Activated CD8-positive, alpha-beta memory T cell treated with anti-CD3 and anti-CD28 coated beads for 48 hours (primary cell): Measurements from ENCODE around the gene ERICH3.

Experiments
- DNase-seq, 3 experiments: peaks; one replicate each; pipeline ENCODE4 v3.0.0-alpha.2; 2020; ENCODE audit warnings: low read depth in 2 of 3, low spot score in 2 of 3

ERICH3 gene

GRCh38 chr1:74673351-74674111 lies at the start of gene ERICH3:
Gene ERICH3 (minus strand): TSS chr1:74673792. CDS start chr1:74673519, 273 bp downstream.
- no peak for DNase-seq

GRCh38 chr1:74717626-74718025 lies 44.0 kb upstream of the ERICH3 start:
- no peak for DNase-seq

- DNase-seq: no peak
Observed at GRCh38 chr1:74716822-74717221, 43.2 kb upstream of the ERICH3 start.

- no peak for DNase-seq
Observed at GRCh38 chr1:74715806-74716205, 42.2 kb upstream of the ERICH3 start.

GRCh38 chr1:74715236-74715502 lies 41.6 kb upstream of the ERICH3 start:
- no peak for DNase-seq

GRCh38 chr1:74714429-74715235 lies 41.0 kb upstream of the ERICH3 start:
- DNase-seq: no peak

GRCh38 chr1:74713849-74714248 lies 40.3 kb upstream of the ERICH3 start:
- DNase-seq: no peak

- no peak for DNase-seq
Observed at GRCh38 chr1:74712881-74713280, 39.3 kb upstream of the ERICH3 start.

GRCh38 chr1:74703386-74704182 lies 30.0 kb upstream of the ERICH3 start:
- DNase-seq: no peak

GRCh38 chr1:74699331-74699730 lies 25.7 kb upstream of the ERICH3 start:
- DNase-seq: no peak

GRCh38 chr1:74697832-74698231 lies 24.2 kb upstream of the ERICH3 start:
- no peak for DNase-seq

GRCh38 chr1:74693473-74693872 lies 19.9 kb upstream of the ERICH3 start:
- no peak for DNase-seq

- DNase-seq: no peak
Observed at GRCh38 chr1:74690909-74691308, 17.3 kb upstream of the ERICH3 start.

GRCh38 chr1:74690364-74690696 lies 16.7 kb upstream of the ERICH3 start:
- DNase-seq: no peak

GRCh38 chr1:74689621-74690363 lies 16.2 kb upstream of the ERICH3 start:
- peak in 1 of 3 experiments; percentile 5 for DNase-seq

GRCh38 chr1:74686928-74687327 lies 13.3 kb upstream of the ERICH3 start:
- DNase-seq: no peak

GRCh38 chr1:74684301-74684700 lies 10.7 kb upstream of the ERICH3 start:
- DNase-seq: no peak

GRCh38 chr1:74683656-74684055 lies 10.1 kb upstream of the ERICH3 start:
- no peak for DNase-seq

GRCh38 chr1:74681851-74682250 lies 8.3 kb upstream of the ERICH3 start:
- DNase-seq: no peak

- DNase-seq: no peak
Observed at GRCh38 chr1:74681449-74681848, 7.9 kb upstream of the ERICH3 start.

- DNase-seq: no peak
Observed at GRCh38 chr1:74681001-74681400, 7.4 kb upstream of the ERICH3 start.
